B cell (primary cell): ENCODE data around the gene C4BPB. TPM values are rescaled to one million over a fixed set of nuclear protein-coding genes. Genes with fewer than 3 reads are reported as not detected.

Source experiments
- ATAC-seq: fragments of 200-7000 bp; cut with Tn5 transposase; one replicate; pipeline ENCODE4 v1.10.0; 2021; ENCODE audit warnings: low read depth, mild to moderate bottlenecking, moderate number of reproducible peaks, moderate library complexity
- CTCF ChIA-PET: fragments of 350-600 bp; sonication (Branson Sonifier 250); formaldehyde crosslinking; loops from one replicate; lab custom pipeline; 2021; ENCODE audit warnings: antibody characterized with exemption, inconsistent platforms; lab: Charles Lee
- POLR2A ChIA-PET: fragments of 350-600 bp; sonication (Branson Sonifier 250); formaldehyde crosslinking; loops from one replicate; lab custom pipeline; 2021; ENCODE audit warnings: antibody characterized with exemption; lab: Charles Lee
- DNase-seq: peaks from one replicate; pipeline ENCODE4 v3.0.0; 2013
- H2AFZ ChIP-seq: 2 replicates; pipeline ENCODE4 v1.6.1; 2012; ENCODE audit warnings: mild to moderate bottlenecking, low read depth, low read length; ENCODE audit not compliant: insufficient read depth, poor library complexity, severe bottlenecking
- H3K27ac ChIP-seq, 2 donors: 1 replicate in 1 of 2; 2 replicates in 1 of 2; pipeline ENCODE4 v1.5.1; 2012 to 2013; ENCODE audit warnings: low read length in 2 of 2, mild to moderate bottlenecking in 2 of 2, moderate library complexity in 1 of 2
- H3K27me3 ChIP-seq, 4 experiments: fragments of 200-600 bp in 1 of 4; sonication (generic) in 1 of 4; replicated peaks in 1 of 4; 1 replicate in 2 of 4; 2 replicates in 2 of 4; pipeline versions ENCODE4 v1.6.1 to v1.7.0; 2013 to 2016; ENCODE audit warnings: low read length in 3 of 4, mild to moderate bottlenecking in 2 of 4, mixed read lengths in 1 of 4, moderate library complexity in 1 of 4; ENCODE audit not compliant: insufficient read depth in 4 of 4, control insufficient read depth in 3 of 4; ENCODE audit errors: control extremely low read depth in 1 of 4
- H3K36me3 ChIP-seq, 2 experiments: replicated peaks in 1 of 2; 1 replicate in 1 of 2; 2 replicates in 1 of 2; pipeline versions ENCODE4 v1.6.1 to v1.7.1; 2013; ENCODE audit warnings: low read length in 1 of 2; ENCODE audit not compliant: insufficient read depth in 2 of 2, control insufficient read depth in 1 of 2; ENCODE audit errors: control extremely low read depth in 1 of 2, extremely low read depth in 1 of 2
- H3K4me1 ChIP-seq, 2 donors: fragments of 200-600 bp in 1 of 2; sonication (generic) in 1 of 2; 1 replicate in 1 of 2; 2 replicates in 1 of 2; pipeline versions ENCODE4 v1.5.1 to v1.6.1; 2013 to 2017; ENCODE audit warnings: low read length in 2 of 2; ENCODE audit not compliant: control insufficient read depth in 2 of 2, insufficient read depth in 2 of 2
- H3K4me2 ChIP-seq: replicated peaks from 2 replicates; pipeline ENCODE3; 2012; ENCODE audit warnings: mild to moderate bottlenecking, low read depth, low read length; ENCODE audit not compliant: poor library complexity, severe bottlenecking
- H3K4me3 ChIP-seq, 5 experiments: fragments of 200-600 bp in 1 of 5; sonication (generic) in 1 of 5; 1 replicate in 3 of 5; 2 replicates in 2 of 5; pipeline versions ENCODE4 v1.5.1 to v1.7.0; 2011 to 2016; ENCODE audit warnings: low read length in 4 of 5, mild to moderate bottlenecking in 4 of 5, low read depth in 2 of 5, control low read depth in 1 of 5, moderate library complexity in 1 of 5; ENCODE audit not compliant: insufficient read depth in 1 of 5; ENCODE audit errors: control extremely low read depth in 1 of 5, extremely low read depth in 1 of 5
- H3K79me2 ChIP-seq: fragments of 200-600 bp; sonication (generic); one replicate; pipeline ENCODE4 v1.6.0; 2016; ENCODE audit warnings: low read length; ENCODE audit not compliant: control insufficient read depth, insufficient read depth
- H3K9ac ChIP-seq: fragments of 200-600 bp; sonication (generic); 2 replicates; pipeline ENCODE4 v1.6.1; 2017; ENCODE audit warnings: mild to moderate bottlenecking, low read length, moderate library complexity
- H3K9me3 ChIP-seq, 3 donors: one replicate each; pipeline versions ENCODE4 v1.6.1 to v1.7.1; 2013; ENCODE audit warnings: low read length in 2 of 3; ENCODE audit not compliant: control insufficient read depth in 2 of 3, insufficient read depth in 1 of 3; ENCODE audit errors: control extremely low read depth in 1 of 3
- H4K20me1 ChIP-seq: 2 replicates; pipeline ENCODE4 v1.6.0; 2012; ENCODE audit warnings: mild to moderate bottlenecking, low read length; ENCODE audit not compliant: insufficient read depth, control insufficient read depth, poor library complexity, severe bottlenecking
- H3K27ac Mint-ChIP-seq: one replicate; pipeline ENCODE4 v1.8.0; 2021; ENCODE audit warnings: mixed read lengths
- H3K27me3 Mint-ChIP-seq: one replicate; pipeline ENCODE4 v1.8.0; 2021; ENCODE audit warnings: mixed read lengths
- H3K4me1 Mint-ChIP-seq: one replicate; pipeline ENCODE4 v1.8.0; 2021; ENCODE audit warnings: mixed read lengths
- H3K4me3 Mint-ChIP-seq: one replicate; pipeline ENCODE4 v1.8.0; 2021; ENCODE audit warnings: mixed read lengths
- H3K9me3 Mint-ChIP-seq: one replicate; pipeline ENCODE4 v1.8.0; 2022; ENCODE audit warnings: mixed read lengths; ENCODE audit not compliant: insufficient read depth
- CTCF ChIP-seq: fragments of 200-600 bp; IDR thresholded peaks from one replicate; pipeline ENCODE4 v1.8.0; 2022; ENCODE audit warnings: antibody characterized with exemption, mild to moderate bottlenecking
- EZH2 ChIP-seq: IDR thresholded peaks from 2 replicates; pipeline ENCODE4 v1.6.1; 2012; ENCODE audit warnings: borderline replicate concordance, low read depth, mild to moderate bottlenecking, moderate library complexity, low read length; ENCODE audit not compliant: insufficient read depth, poor library complexity, severe bottlenecking
- WGBS: methylation state at CpG from one replicate; pipeline ENCODE4 v1.1.5; 2013; ENCODE audit warnings: missing lambda C conversion rate; ENCODE audit not compliant: insufficient coverage; 5-methylcytosine and 5-hydroxymethylcytosine counted together
- intact Hi-C: fragments of 100-400 bp; cut with micrococcal nuclease; formaldehyde crosslinking; loops from one replicate; pipeline ENCODE4 v1.10.0; 2022
- polyA plus RNA-seq: library from polyadenylated mRNA; depleted of rRNA; stranded (reverse); fragments of >200 nt; gene quantifications from 2 replicates; pipeline ENCODE4 v1.2.3, GENCODE V29; 2012
- total RNA-seq, 2 donors: library from RNA; stranded (reverse); fragments of 120-200 nt in 1 of 2; gene quantifications; 1 replicate in 1 of 2; 2 replicates in 1 of 2; pipeline versions ENCODE4 v1.2.3 to v1.2.4, GENCODE V29; 2013 to 2022

Gene C4BPB
- total and polyA plus RNA-seq, 2 donors (not counting 1 experiment from before 2014, with no cell fraction given) = 0.34 TPM; not detected in 1

GRCh38 chr1:207093944-207094343 is 5.3 kb downstream of the C4BPB start:
- CTCF ChIA-PET = interaction anchor here (0.7 to 2.2 kb wide), 3 partner anchors 10 to 715 kb away, joined by 3 to 9 read pairs (median 6); no protein-coding TSS in a partner anchor
- Histone ChIP-seq H3K4me2 (no peak overlapping the region), H4K20me1 (no peaks in the 10 kb centered on the region), H3K9ac (no peak overlapping the region), H3K4me3 (no peak overlapping the region), H2AFZ (no peak overlapping the region), H3K36me3 (no peaks in the 10 kb centered on the region), H3K4me1 (peaks cover 6 to 8% of the 10 kb centered on the region in 2 donors), H3K9me3 (no peaks in the 10 kb centered on the region), H3K27me3 (no peaks in the 10 kb centered on the region), H3K79me2 (no peaks in the 10 kb centered on the region), H3K27ac (no peak overlapping the region)
- H3K27me3 Mint-ChIP-seq = no peaks in the 10 kb centered on the region
- TF ChIP-seq CTCF (no peak), EZH2 (no peak)
- H3K27ac Mint-ChIP-seq = no peak overlapping the region
- intact Hi-C loops = no loop called here
- ATAC-seq (no peak), DNase-seq (no peak)
- no peak overlapping the region for H3K4me3 Mint-ChIP-seq
- POLR2A ChIA-PET = no interaction called here
- peaks cover 7% of the 10 kb centered on the region for H3K4me1 Mint-ChIP-seq
- no peaks in the 10 kb centered on the region for H3K9me3 Mint-ChIP-seq
- 100% methylated on average over 1 of the region's 2 CpGs for WGBS

GRCh38 chr1:207097871-207098324 is 9.2 kb downstream of the C4BPB start:
- Histone ChIP-seq H3K36me3 (no peaks in the 10 kb centered on the region), H2AFZ (no peak overlapping the region), H3K4me2 (no peak overlapping the region), H3K27me3 (peaks cover 0 to 7% (median 1%) of the 10 kb centered on the region in 4 experiments), H3K4me3 (no peak overlapping the region), H3K4me1 (no peaks in the 10 kb centered on the region), H3K9ac (no peak overlapping the region), H3K79me2 (no peaks in the 10 kb centered on the region), H4K20me1 (no peaks in the 10 kb centered on the region), H3K27ac (no peak overlapping the region), H3K9me3 (no peaks in the 10 kb centered on the region)
- WGBS = 69% methylated on average over 2 of the region's 3 CpGs
- intact Hi-C loops = no loop called here
- POLR2A ChIA-PET = no interaction called here
- Mint-ChIP-seq H3K27me3 (peaks cover 16% of the 10 kb centered on the region), H3K27ac (no peak overlapping the region), H3K4me3 (no peak overlapping the region), H3K4me1 (peaks cover 1% of the 10 kb centered on the region), H3K9me3 (no peaks in the 10 kb centered on the region)
- no peak for TF ChIP-seq EZH2
- no peak for TF ChIP-seq CTCF
- CTCF ChIA-PET = interaction anchor here (1.0 kb wide), 1 partner anchor 13 kb away, joined by 4 read pairs; no protein-coding TSS in a partner anchor
- no peak for DNase-seq
- no peak for ATAC-seq
